ENCODE results near the gene WDR77.

The WDR77 gene

DNA sequence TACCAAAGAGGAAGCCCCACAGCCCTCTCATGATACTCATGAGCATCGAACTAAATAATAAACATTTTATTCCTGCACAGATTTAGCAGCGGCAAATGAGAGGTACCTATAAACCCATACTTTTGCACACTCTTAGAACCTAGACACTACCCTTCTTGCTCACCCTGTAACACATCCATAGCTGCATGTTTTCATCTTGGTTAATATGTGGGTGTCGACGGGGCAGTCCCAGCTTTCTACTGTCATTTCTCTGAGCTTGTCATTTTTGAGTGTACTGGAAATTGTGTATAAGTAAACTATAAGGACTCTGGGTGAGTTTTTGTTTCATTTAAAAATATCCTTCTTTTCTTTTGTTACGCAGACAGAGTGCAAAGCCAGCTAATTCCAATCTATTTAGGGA lies 47.0 kb downstream of the WDR77 start:
- Histone ChIP-seq H3K36me3 (ENCODE audit: insufficient read depth, low read length) (no peaks in the 10 kb centered on the region), H3K27ac (ENCODE audit: low read depth, low read length) (no peak overlapping the region), H3K4me3 (ENCODE audit: low read length) (no peak overlapping the region), H3K9ac (ENCODE audit: low read depth, low read length) (no peak overlapping the region), H3K27me3 (ENCODE audit: insufficient read depth, low read length) (no peaks in the 10 kb centered on the region), H3K9me3 (ENCODE audit: insufficient read depth, low read depth, low read length) (no peaks in the 10 kb centered on the region), H3K4me1 (ENCODE audit: insufficient read depth, low read length) (no peaks in the 10 kb centered on the region)
- 96% methylated on average over 5 of the region's 5 CpGs for WGBS

DNA sequence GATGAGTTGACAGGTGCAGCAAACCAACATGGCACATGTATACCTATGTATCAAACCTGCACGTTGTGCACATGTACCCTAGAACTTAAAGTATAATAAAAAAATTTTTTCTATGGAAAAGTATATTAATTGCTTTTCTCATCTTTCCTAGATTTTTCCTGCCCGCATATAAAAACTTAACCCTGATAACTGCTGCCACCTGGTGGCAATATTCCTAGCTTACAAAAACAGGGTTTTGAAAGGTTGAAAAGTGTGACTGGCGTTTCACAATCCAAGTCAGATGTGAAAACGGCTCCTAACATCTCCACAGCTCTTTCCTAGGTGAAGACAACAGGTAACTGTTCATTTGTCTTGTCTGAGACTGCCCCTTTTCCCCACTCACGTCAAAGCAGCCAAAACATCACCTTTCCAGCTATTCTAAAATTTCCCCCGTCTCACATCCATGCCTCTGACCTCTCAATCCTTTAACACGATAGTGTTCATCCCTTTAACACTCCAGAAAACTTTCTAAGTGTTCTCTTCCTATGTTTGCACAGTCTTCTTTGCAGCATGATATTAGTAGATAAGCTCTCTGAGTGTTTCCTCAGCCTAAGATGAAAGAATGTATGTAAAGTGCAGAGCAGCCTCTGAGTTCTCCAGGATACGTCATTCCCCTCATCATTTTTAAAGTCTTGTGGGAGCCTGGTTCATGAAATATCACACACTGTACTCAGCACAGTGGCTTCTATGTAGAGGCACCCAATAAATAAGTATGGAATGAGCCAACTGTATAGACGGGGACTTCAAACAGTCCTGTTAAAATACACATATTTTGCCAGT lies 49.1 kb downstream of the WDR77 start:
- Histone ChIP-seq H3K36me3 (ENCODE audit: insufficient read depth, low read length) (no peaks in the 10 kb centered on the region), H3K9ac (ENCODE audit: low read depth, low read length) (no peak overlapping the region), H3K9me3 (ENCODE audit: insufficient read depth, low read depth, low read length) (no peaks in the 10 kb centered on the region), H3K4me1 (ENCODE audit: insufficient read depth, low read length) (no peaks in the 10 kb centered on the region), H3K27me3 (ENCODE audit: insufficient read depth, low read length) (no peaks in the 10 kb centered on the region), H3K27ac (ENCODE audit: low read depth, low read length) (no peak overlapping the region), H3K4me3 (ENCODE audit: low read length) (no peak overlapping the region)
- WGBS: 54% methylated on average over 8 of the region's 9 CpGs

DNA sequence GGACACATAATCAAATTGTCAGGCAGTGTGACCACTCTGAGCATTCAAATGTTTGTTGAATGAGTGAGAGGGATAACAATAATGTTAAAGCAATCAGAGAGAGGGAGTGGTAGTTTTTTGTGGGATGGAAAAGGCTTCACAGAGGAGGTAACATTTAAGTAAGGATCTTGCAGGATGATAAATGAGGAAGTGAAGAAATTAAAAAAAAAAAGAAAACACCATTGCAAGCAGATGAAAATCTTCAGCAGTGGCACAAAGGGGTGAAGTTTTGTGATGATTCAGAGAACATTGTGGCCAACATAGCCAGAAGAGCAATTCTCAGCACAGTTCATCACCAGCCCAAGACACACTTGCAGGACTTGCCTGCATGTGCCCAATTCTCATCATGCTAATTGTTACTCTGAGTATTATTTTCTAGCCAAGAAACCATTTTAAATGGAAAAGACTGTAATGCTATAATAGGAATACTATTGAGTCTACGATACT lies 56.6 kb downstream of the WDR77 start:
- Histone ChIP-seq H3K4me1 (ENCODE audit: insufficient read depth, low read length) (no peaks in the 10 kb centered on the region), H3K27ac (ENCODE audit: low read depth, low read length) (no peak overlapping the region), H3K9ac (ENCODE audit: low read depth, low read length) (no peak overlapping the region), H3K4me3 (ENCODE audit: low read length) (no peak overlapping the region), H3K36me3 (ENCODE audit: insufficient read depth, low read length) (no peaks in the 10 kb centered on the region), H3K9me3 (ENCODE audit: insufficient read depth, low read depth, low read length) (no peaks in the 10 kb centered on the region), H3K27me3 (ENCODE audit: insufficient read depth, low read length) (no peaks in the 10 kb centered on the region)
- WGBS: no CpG with 5 or more reads among the region's 1 CpG

DNA sequence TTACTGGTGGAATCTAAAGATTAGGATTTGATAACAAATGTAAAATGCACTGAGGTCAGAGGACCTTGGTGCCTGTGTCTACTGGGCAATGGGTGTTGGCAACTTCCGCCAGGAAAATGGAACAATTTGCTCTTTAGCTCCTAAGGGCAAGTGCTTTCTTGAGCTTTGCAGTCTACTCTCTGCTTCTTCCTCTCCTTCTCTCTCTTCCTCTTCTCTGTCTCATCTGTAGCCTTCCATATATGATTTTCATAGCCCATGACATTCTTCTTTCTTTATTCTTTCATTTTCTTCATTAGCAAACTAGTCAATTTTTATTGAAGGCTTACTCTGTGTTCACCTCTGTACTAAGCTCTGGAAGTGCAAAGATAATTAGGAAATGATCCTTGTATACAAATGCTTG lies 57.0 kb downstream of the WDR77 start:
- Histone ChIP-seq H3K36me3 (ENCODE audit: insufficient read depth, low read length) (no peaks in the 10 kb centered on the region), H3K27ac (ENCODE audit: low read depth, low read length) (no peak overlapping the region), H3K9ac (ENCODE audit: low read depth, low read length) (no peak overlapping the region), H3K4me3 (ENCODE audit: low read length) (no peak overlapping the region), H3K4me1 (ENCODE audit: insufficient read depth, low read length) (no peaks in the 10 kb centered on the region), H3K9me3 (ENCODE audit: insufficient read depth, low read depth, low read length) (no peaks in the 10 kb centered on the region), H3K27me3 (ENCODE audit: insufficient read depth, low read length) (no peaks in the 10 kb centered on the region)
- WGBS: 98% methylated on average over 1 of the region's 1 CpG

Data from HUES64 (cell line).